Mucosa of stomach (tissue), 1 donor: ENCODE results near the gene TBC1D17.

Experiments
- H3K27me3 ChIP-seq: one replicate; pipeline ENCODE4 v1.7.0; 2013; ENCODE audit warnings: mild to moderate bottlenecking, low read length; ENCODE audit not compliant: control insufficient read depth, insufficient read depth
- H3K36me3 ChIP-seq: one replicate; pipeline ENCODE4 v1.7.0; 2013; ENCODE audit warnings: low read length; ENCODE audit not compliant: control insufficient read depth, insufficient read depth
- H3K4me1 ChIP-seq: one replicate; pipeline ENCODE4 v1.7.0; 2013; ENCODE audit warnings: mild to moderate bottlenecking, low read length; ENCODE audit not compliant: control insufficient read depth, insufficient read depth
- H3K4me3 ChIP-seq: one replicate; pipeline ENCODE4 v1.7.0; 2013; ENCODE audit warnings: low read length
- H3K9ac ChIP-seq: one replicate; pipeline ENCODE4 v1.7.0; 2013; ENCODE audit warnings: mild to moderate bottlenecking, low read length, moderate library complexity
- H3K9me3 ChIP-seq: one replicate; pipeline ENCODE4 v1.7.0; 2013; ENCODE audit warnings: mild to moderate bottlenecking, low read length, moderate library complexity; ENCODE audit not compliant: control insufficient read depth
- donor health status: Pancreatic carcinoma.

The TBC1D17 gene

DNA sequence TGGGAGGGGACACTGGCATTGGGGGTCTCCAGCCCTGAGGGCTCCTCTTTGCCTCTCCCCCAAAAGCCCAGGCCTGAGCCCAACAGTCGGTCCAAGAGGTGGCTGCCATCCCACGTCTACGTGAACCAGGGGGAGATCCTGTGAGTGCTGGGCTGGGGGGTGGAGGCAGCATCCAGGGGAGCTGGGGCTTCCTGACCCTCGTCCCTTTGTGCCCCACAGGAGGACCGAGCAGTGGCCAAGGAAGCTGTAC, 19.7 kb upstream of the TBC1D17 start:
- Histone ChIP-seq H3K4me3 (no peak overlapping the region), H3K27me3 (no peaks in the 10 kb centered on the region), H3K9ac (no peak overlapping the region), H3K4me1 (peaks cover 24% of the 10 kb centered on the region), H3K36me3 (peaks cover 20% of the 10 kb centered on the region), H3K9me3 (no peaks in the 10 kb centered on the region)

DNA sequence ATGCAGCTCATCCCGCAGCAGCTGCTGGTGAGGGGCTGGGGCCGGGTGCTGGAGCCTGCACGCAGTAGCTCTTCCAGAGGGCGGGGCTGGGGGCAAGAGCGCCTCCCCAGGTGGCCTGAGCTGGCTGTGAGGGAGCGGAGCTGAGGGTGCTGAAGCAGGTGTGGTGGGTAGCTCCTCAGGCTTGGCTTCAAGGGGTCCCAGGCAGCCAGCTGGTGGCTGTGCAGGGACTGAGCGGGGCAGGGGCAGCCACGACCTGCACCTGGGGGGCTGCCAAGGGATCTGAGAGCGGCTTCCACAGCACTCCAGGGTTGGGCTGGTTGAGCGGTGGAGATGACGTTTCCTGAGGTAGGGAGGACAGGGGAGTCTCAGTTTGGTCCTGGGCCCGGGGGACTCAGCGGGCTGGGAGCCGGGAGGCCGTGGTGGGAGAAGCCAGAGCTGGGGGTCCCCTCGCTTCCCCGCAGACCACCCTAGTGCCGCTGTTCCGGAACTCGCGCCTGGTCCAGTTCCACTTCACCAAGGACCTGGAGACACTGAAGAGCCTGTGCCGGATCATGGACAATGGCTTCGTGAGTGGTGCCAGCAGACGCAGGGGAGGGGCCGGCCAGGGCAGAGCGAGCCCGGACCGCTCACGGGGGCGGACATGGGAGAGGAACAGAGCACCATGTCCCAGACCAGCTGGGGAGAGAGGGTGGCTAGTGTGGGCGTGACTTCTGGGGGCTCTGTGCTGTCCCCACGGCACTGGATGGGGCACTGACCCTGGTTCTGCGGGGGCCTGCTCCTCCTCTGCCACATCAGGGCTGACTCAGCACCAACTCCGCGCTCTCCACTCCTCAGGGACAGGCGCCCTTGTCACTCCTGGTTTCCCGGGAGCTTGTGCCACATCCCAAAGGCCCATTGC, 19.2 kb upstream of the TBC1D17 start:
- peaks cover 20% of the 10 kb centered on the region for H3K36me3 ChIP-seq
- H3K4me1 ChIP-seq: peaks cover 19% of the 10 kb centered on the region
- H3K4me3 ChIP-seq: no peak overlapping the region
- no peaks in the 10 kb centered on the region for H3K27me3 ChIP-seq
- H3K9me3 ChIP-seq: no peaks in the 10 kb centered on the region
- H3K9ac ChIP-seq: no peak overlapping the region

GRCh38 chr19:49859682-49860335, 17.7 kb upstream of the TBC1D17 start:
- Histone ChIP-seq H3K4me3 (no peak overlapping the region), H3K9ac (no peak overlapping the region), H3K4me1 (peaks cover 15% of the 10 kb centered on the region), H3K36me3 (peaks cover 31% of the 10 kb centered on the region), H3K27me3 (no peaks in the 10 kb centered on the region), H3K9me3 (no peaks in the 10 kb centered on the region)

- Histone ChIP-seq H3K36me3 (peaks cover 31% of the 10 kb centered on the region), H3K9ac (peak overlapping the region; percentile 29), H3K9me3 (no peaks in the 10 kb centered on the region), H3K27me3 (no peaks in the 10 kb centered on the region), H3K4me1 (peaks cover 22% of the 10 kb centered on the region), H3K4me3 (no peak overlapping the region)
Observed at GRCh38 chr19:49860336-49861102, 17.0 kb upstream of the TBC1D17 start.

GRCh38 chr19:49861107-49861506, 16.4 kb upstream of the TBC1D17 start:
- Histone ChIP-seq H3K27me3 (no peaks in the 10 kb centered on the region), H3K4me1 (peaks cover 28% of the 10 kb centered on the region), H3K9ac (peak overlapping the region; percentile 29), H3K9me3 (no peaks in the 10 kb centered on the region), H3K4me3 (no peak overlapping the region), H3K36me3 (peaks cover 31% of the 10 kb centered on the region)

GRCh38 chr19:49861541-49862378, 15.7 kb upstream of the TBC1D17 start:
- Histone ChIP-seq H3K4me3 (no peak overlapping the region), H3K9me3 (no peaks in the 10 kb centered on the region), H3K27me3 (no peaks in the 10 kb centered on the region), H3K4me1 (peaks cover 35% of the 10 kb centered on the region), H3K36me3 (peaks cover 31% of the 10 kb centered on the region), H3K9ac (peak overlapping the region; percentile 29)

DNA sequence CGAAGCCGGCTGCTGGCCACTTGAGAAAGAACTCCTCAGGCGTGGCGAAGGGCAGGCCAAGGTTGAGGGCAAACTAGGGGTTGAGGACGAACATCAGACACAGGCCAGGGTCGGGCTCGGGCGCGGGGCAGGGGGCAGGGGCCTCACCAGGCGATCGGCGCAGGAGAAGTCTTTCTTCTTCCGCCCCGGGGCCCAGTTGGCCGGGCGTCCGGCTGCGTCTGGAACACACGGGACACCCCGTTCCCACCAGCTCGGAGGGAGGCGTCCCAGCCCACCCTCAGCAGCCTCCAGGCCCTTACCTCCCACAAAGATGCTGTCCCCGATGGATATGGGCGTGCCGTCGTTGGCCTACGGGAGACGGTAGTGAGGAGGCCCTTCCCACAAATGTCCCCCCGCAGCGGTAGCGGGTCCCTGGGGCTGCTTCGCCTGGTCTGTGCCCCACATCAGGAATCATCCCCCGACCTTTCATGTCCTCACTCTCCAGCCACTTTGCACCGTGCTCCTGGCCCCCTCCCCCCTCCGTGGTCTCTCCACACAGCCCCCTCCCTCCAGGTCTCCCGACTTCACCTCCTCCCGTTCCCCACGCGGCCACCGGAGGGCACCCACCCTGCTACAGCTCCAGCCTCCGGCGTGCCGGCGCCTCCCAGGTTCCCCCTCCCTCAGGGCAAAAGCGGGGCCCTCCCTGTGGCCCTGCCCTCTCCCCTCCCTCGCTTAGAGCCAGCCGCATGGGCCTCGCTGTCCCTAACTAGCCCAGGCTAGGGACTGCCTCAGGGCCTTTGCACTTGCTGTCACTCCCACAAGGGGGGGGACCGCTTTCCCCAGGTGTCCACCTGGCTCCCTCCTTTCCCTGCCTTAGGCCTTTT, 14.9 kb upstream of the TBC1D17 start:
- Histone ChIP-seq H3K4me3 (no peak overlapping the region), H3K27me3 (no peaks in the 10 kb centered on the region), H3K9ac (no peak overlapping the region), H3K36me3 (peaks cover 24% of the 10 kb centered on the region), H3K4me1 (peaks cover 35% of the 10 kb centered on the region), H3K9me3 (no peaks in the 10 kb centered on the region)

- Histone ChIP-seq H3K4me3 (no peak overlapping the region), H3K9ac (no peak overlapping the region), H3K4me1 (peaks cover 39% of the 10 kb centered on the region), H3K9me3 (no peaks in the 10 kb centered on the region), H3K27me3 (no peaks in the 10 kb centered on the region), H3K36me3 (peaks cover 22% of the 10 kb centered on the region)
Observed at GRCh38 chr19:49863254-49863934, 14.1 kb upstream of the TBC1D17 start.

DNA sequence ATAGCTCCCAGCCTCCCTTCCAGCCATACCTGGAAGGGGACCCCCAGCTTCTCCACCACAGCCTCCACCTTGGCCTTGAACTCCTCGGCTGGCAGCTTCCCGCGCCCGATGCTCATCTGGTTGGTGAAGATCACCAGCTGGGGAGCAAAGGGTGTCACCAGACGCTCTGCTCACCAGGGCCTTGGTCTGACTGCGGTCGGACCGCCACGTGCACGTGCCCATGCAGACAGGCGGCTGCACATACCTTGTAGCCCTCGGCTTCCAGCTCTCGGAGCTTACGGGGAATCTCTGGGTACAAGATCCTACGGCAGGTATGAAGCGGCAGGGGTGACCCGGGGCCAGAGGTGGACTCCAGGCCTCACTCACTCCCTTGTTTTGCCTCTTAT, 13.6 kb upstream of the TBC1D17 start:
- Histone ChIP-seq H3K36me3 (peaks cover 22% of the 10 kb centered on the region), H3K27me3 (no peaks in the 10 kb centered on the region), H3K9ac (no peak overlapping the region), H3K9me3 (no peaks in the 10 kb centered on the region), H3K4me1 (peaks cover 42% of the 10 kb centered on the region), H3K4me3 (no peak overlapping the region)

DNA sequence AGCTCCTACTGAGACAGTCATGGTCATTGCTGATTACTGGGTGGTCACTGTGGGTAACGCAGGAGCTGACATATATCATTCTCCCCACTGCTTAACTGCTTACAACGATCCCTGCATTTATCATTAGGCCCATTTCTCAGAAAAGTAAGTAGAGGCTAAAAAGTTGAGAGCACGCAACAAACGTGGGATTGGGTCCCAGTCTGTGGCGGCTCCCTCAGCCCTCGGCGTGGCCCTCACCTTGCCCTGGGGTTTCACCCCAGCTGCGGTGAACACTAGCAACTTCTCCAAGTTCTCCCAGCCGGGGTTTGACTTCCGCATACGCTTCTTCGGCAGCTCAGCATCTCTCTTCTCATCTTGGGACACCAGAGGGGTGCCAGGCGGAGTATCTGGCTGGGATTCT, 12.6 kb upstream of the TBC1D17 start:
- Histone ChIP-seq H3K36me3 (peaks cover 18% of the 10 kb centered on the region), H3K9ac (no peak overlapping the region), H3K4me1 (peaks cover 42% of the 10 kb centered on the region)

More for the DNA sequence above, 12.6 kb upstream of the TBC1D17 start:
- H3K9me3 ChIP-seq: no peaks in the 10 kb centered on the region
- no peak overlapping the region for H3K4me3 ChIP-seq
- H3K27me3 ChIP-seq: no peaks in the 10 kb centered on the region
